IMR-90 (cell line): Measurements from ENCODE around the gene MPRIP. TPM values are rescaled to one million over a fixed set of nuclear protein-coding genes. Genes with fewer than 3 reads are reported as not detected.

ENCODE experiments used
- ATAC-seq: fragments of 200-7000 bp; cut with Tn5 transposase; 2 replicates; pipeline ENCODE4 v1.9.1; 2020; ENCODE audit warnings: low read depth, mild to moderate bottlenecking, moderate library complexity
- BruUV-seq: library from RNA; stranded (reverse); fragments of 400-500 nt; replicated peaks from 2 replicates; lab custom pipeline; 2021; lab: Mats Ljungman, UMichigan
- CTCF ChIA-PET: fragments of 300-600 bp; formaldehyde crosslinking; extraction: SDS; loops from one replicate; lab custom pipeline; 2021; ENCODE audit warnings: antibody characterized with exemption; lab: Yijun Ruan, JAX
- POLR2A ChIA-PET: fragments of 300-600 bp; sonication (Branson Sonifier 250); formaldehyde crosslinking; loops from one replicate; lab custom pipeline; 2022; ENCODE audit warnings: antibody characterized with exemption; ENCODE audit not compliant: unreplicated experiment; lab: Charles Lee
- DNase-seq: peaks from one replicate; pipeline ENCODE4 v3.0.0; 2013
- H2AFZ ChIP-seq: replicated peaks from 2 replicates; pipeline ENCODE3; 2013; ENCODE audit warnings: low read length, mild to moderate bottlenecking; ENCODE audit not compliant: poor library complexity
- H2AK5ac ChIP-seq: 2 replicates; pipeline ENCODE4 v1.6.1; 2013; ENCODE audit warnings: low read depth, low read length, inconsistent platforms
- H2AK9ac ChIP-seq: replicated peaks from 2 replicates; pipeline ENCODE3; 2013; ENCODE audit warnings: mild to moderate bottlenecking, low read depth, low read length, moderate library complexity; ENCODE audit not compliant: poor library complexity
- H2BK120ac ChIP-seq: 2 replicates; pipeline ENCODE4 v1.6.1; 2013; ENCODE audit warnings: low read depth, low read length, inconsistent platforms
- H2BK15ac ChIP-seq: 3 replicates; pipeline ENCODE4 v1.6.1; 2013; ENCODE audit warnings: low read depth, low read length, inconsistent platforms
- H2BK20ac ChIP-seq: 2 replicates; pipeline ENCODE4 v1.6.1; 2013; ENCODE audit warnings: low read depth, mild to moderate bottlenecking, inconsistent platforms, low read length, moderate library complexity
- H2BK5ac ChIP-seq: 2 replicates; pipeline ENCODE4 v1.6.1; 2013; ENCODE audit warnings: mild to moderate bottlenecking, low read depth, low read length, inconsistent platforms; ENCODE audit not compliant: poor library complexity, severe bottlenecking
- H3K14ac ChIP-seq: replicated peaks from 2 replicates; pipeline ENCODE4 v1.6.1; 2013; ENCODE audit warnings: low read depth, low read length, inconsistent platforms
- H3K18ac ChIP-seq: 2 replicates; pipeline ENCODE4 v1.6.1; 2013; ENCODE audit warnings: low read depth, low read length, control low read depth
- H3K23ac ChIP-seq: 2 replicates; pipeline ENCODE4 v1.6.1; 2013; ENCODE audit warnings: low read depth, low read length, inconsistent platforms
- H3K27ac ChIP-seq: 2 replicates; pipeline ENCODE4 v1.5.1; 2013; ENCODE audit warnings: mild to moderate bottlenecking, control low read depth, low read length; ENCODE audit not compliant: insufficient read depth
- H3K27me3 ChIP-seq: 2 replicates; pipeline ENCODE4 v1.6.1; 2013; ENCODE audit warnings: low read length; ENCODE audit not compliant: control insufficient read depth, insufficient read depth
- H3K36me3 ChIP-seq: 2 replicates; pipeline ENCODE4 v1.6.1; 2013; ENCODE audit warnings: low read length, mixed read lengths; ENCODE audit not compliant: control insufficient read depth, insufficient read depth
- H3K4ac ChIP-seq: 2 replicates; pipeline ENCODE4 v1.6.1; 2013; ENCODE audit warnings: low read depth, low read length, inconsistent platforms
- H3K4me1 ChIP-seq: 2 replicates; pipeline ENCODE4 v1.6.1; 2013; ENCODE audit warnings: low read length, mixed read lengths; ENCODE audit not compliant: control insufficient read depth, insufficient read depth
- H3K4me2 ChIP-seq: 2 replicates; pipeline ENCODE4 v1.6.1; 2013; ENCODE audit warnings: low read depth, mild to moderate bottlenecking, control low read depth, low read length, moderate library complexity
- H3K4me3 ChIP-seq: 2 replicates; pipeline ENCODE4 v1.5.1; 2013; ENCODE audit warnings: low read depth, mild to moderate bottlenecking, control low read depth, low read length, moderate library complexity; ENCODE audit not compliant: insufficient read depth
- H3K56ac ChIP-seq: 2 replicates; pipeline ENCODE4 v1.6.1; 2013; ENCODE audit warnings: low read length, inconsistent platforms; ENCODE audit not compliant: insufficient read depth; ENCODE audit errors: extremely low read depth
- H3K79me1 ChIP-seq, 2 experiments: 2 replicates each; pipeline ENCODE4 v1.6.1; 2013; ENCODE audit warnings: low read length in 2 of 2, inconsistent platforms in 1 of 2, low read depth in 1 of 2
- H3K9ac ChIP-seq: 2 replicates; pipeline ENCODE4 v1.6.1; 2013; ENCODE audit warnings: low read depth, low read length, control low read depth
- H3K9me1 ChIP-seq: 2 replicates; pipeline ENCODE4 v1.6.1; 2013; ENCODE audit warnings: low read length, inconsistent platforms; ENCODE audit not compliant: insufficient read depth
- H3K9me3 ChIP-seq: 2 replicates; pipeline ENCODE4 v1.6.1; 2013; ENCODE audit warnings: low read length; ENCODE audit not compliant: control insufficient read depth, insufficient read depth
- H4K20me1 ChIP-seq: 2 replicates; pipeline ENCODE4 v1.6.1; 2013; ENCODE audit warnings: low read length, inconsistent platforms; ENCODE audit not compliant: insufficient read depth
- H4K5ac ChIP-seq: 2 replicates; pipeline ENCODE4 v1.6.1; 2013; ENCODE audit warnings: mild to moderate bottlenecking, low read depth, low read length, control low read depth
- H4K8ac ChIP-seq, 2 experiments: 2 replicates each; pipeline ENCODE4 v1.6.1; 2013; ENCODE audit warnings: low read depth in 2 of 2, low read length in 2 of 2, control low read depth in 1 of 2, inconsistent platforms in 1 of 2
- H4K91ac ChIP-seq: 2 replicates; pipeline ENCODE4 v1.6.1; 2013; ENCODE audit warnings: low read depth, low read length, inconsistent platforms; ENCODE audit not compliant: insufficient read depth
- USF2 ChIP-seq: fragments of 150-350 bp; IDR thresholded peaks from 2 replicates; pipeline ENCODE4 v1.6.1; 2017; ENCODE audit warnings: mild to moderate bottlenecking, antibody characterized with exemption, low read length, low read depth
- WGBS, 2 experiments: methylation state at CpG; one replicate each; pipeline versions ENCODE4 v1.1.5 to v1.1.7; 2013; ENCODE audit warnings: missing lambda C conversion rate in 2 of 2; ENCODE audit not compliant: insufficient read length in 1 of 2; ENCODE audit errors: extremely low coverage in 2 of 2; 5-methylcytosine and 5-hydroxymethylcytosine counted together
- dilution Hi-C: fragments of 300-500 bp; cut with HindIII; formaldehyde crosslinking; loops from one replicate; pipeline ENCODE4 v1.14.3; 2018; ENCODE audit warnings: low sequenced_read_pairs; ENCODE audit not compliant: unreplicated experiment
- in situ Hi-C: fragments of 300-500 bp; cut with MboI; formaldehyde crosslinking; loops from 3 replicates; pipeline ENCODE4 v1.14.3; 2019; ENCODE audit warnings: low sequenced_read_pairs, inconsistent platforms, mixed read lengths
- intact Hi-C: fragments of 100-400 bp; cut with micrococcal nuclease; formaldehyde crosslinking; loops from 2 replicates; pipeline ENCODE4 v1.10.0; 2022
- polyA plus RNA-seq, 3 experiments: library from polyadenylated mRNA; depleted of rRNA; stranded (reverse); fragments of >200 nt; gene quantifications; 2 replicates each; pipeline ENCODE4 v1.2.3, GENCODE V29; 2012; ENCODE audit warnings: low replicate concordance in 1 of 3
- total RNA-seq: library from RNA; depleted of rRNA; stranded (reverse); fragments of >200 nt; gene quantifications from 2 replicates; pipeline ENCODE4 v1.2.3, GENCODE V29; 2012

The MPRIP gene
- total and polyA plus RNA-seq, 2 of the 4 experiments (the other 2 are of a cell fraction): 111 to 149 TPM

- no peak for TF ChIP-seq USF2
- no peak for ATAC-seq
Measured at GRCh38 chr17:17188586-17188985, 146.3 kb downstream of the MPRIP start.

More at GRCh38 chr17:17188586-17188985, 146.3 kb downstream of the MPRIP start:
- dilution Hi-C loops: no loop called here
- Histone ChIP-seq H3K4me3 (no peak overlapping the region), H3K18ac (no peak overlapping the region), H3K23ac (no peak overlapping the region), H3K4me2 (no peak overlapping the region), H4K8ac (no peak overlapping the region), H3K14ac (no peak overlapping the region), H2AK5ac (no peak overlapping the region; the same call in 1 of the 2 replicates), H3K9ac (no peak overlapping the region), H3K27me3 (no peaks in the 10 kb centered on the region), H4K20me1 (peaks cover 2% of the 10 kb centered on the region; the same call in 1 of the 2 replicates), H3K56ac (no peak overlapping the region), H2BK5ac (no peak overlapping the region), H2BK15ac (no peak overlapping the region), H3K36me3 (peaks cover 23% of the 10 kb centered on the region), H3K79me1 (peaks cover 0 to 26% of the 10 kb centered on the region in 2 experiments; a peak in 3 of 4 replicates), H2BK120ac (no peak overlapping the region), H2AK9ac (no peak overlapping the region), H4K5ac (no peak overlapping the region), H3K27ac (no peak overlapping the region), H4K91ac (no peak overlapping the region), H3K9me3 (no peaks in the 10 kb centered on the region), H3K9me1 (peaks cover 20% of the 10 kb centered on the region), H3K4me1 (peaks cover 21% of the 10 kb centered on the region), H3K4ac (no peak overlapping the region), H2BK20ac (no peak overlapping the region), H2AFZ (no peak overlapping the region)
- DNase-seq: no peak
- no CpG with 5 or more reads among the region's 4 CpGs for WGBS, 2 experiments
- ChIA-PET POLR2A (interaction anchor here (1.0 kb wide), 1 partner anchor 49 kb away, joined by 3 read pairs; the partner anchor contains the start of gene FLCN), CTCF (no interaction called here)
- intact Hi-C loops: no loop called here
- in situ Hi-C loops: no loop called here
- BruUV-seq: no TSS peak
